NCI-H1092 (cell line): ENCODE results near the gene CST8.

Experiments used
- DNase-seq: peaks from one replicate; lab custom pipeline; 2025; lab: John Stamatoyannopoulos, UW

Gene CST8

DNA sequence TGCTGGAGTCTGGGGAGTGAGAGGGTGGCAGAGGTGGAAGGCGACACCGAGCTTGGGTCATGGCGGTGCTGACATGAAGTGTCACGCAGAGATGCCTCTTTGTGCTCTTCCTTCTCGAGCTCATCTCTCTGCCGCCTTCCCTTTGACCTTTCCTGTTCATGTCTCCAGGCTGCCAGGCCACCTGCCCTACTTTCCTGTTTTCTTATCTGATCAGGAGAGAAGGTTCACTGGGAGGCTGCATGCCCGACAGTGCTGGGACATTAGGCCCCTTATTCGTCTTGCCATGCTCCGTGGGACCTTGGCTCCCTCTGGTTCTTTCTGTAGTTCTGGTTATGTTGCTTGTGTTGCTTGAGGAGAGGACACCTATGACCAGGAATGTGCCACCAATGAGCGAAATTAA is 33.2 kb downstream of the CST8 start:
- DNase-seq = no peak

DNA sequence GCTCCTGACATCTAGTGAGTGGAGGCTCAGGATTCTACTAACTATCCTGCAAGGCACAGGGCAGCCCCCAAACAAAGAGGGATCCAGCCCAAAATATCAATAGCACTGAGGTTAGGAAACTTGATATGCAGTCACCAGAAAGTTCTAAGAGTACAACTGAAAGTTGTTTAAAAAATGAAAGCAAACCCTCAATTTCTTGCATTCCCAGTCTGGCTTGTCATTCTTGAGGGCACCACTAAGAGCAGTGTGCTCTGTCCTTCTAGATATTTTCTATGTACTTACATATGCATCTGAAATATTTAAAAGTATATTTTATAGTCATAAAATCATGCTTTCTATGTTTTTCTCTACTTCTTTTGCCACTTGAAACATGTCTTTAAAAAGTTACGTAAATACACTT is 35.9 kb downstream of the CST8 start:
- DNase-seq = no peak

DNA sequence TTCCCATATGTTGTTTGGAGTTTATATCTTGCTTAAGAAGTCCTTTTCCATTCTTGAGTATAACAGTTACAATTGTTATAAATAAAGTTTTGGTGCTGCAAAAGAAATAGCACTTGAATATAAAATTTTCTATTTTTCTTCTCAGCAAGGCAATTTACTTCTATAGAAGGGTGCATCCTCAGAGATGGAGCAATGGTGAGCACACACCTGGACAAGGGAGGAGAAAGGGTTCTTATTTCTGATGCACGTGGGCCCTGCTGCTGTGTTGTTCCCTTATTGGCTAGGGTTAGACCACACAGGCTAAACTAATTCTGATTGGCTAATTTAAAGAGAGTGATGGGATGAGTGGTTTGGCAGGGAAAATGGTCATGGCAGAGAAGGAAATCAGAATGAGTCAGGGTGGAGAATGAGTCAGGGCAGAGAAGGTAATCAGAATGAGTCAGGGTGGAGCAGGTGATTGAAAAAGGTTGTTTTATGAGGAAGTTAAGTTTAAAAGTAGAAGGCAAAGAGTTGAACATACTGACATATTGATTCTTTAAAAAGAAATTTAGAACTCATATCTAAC is 38.0 kb downstream of the CST8 start:
- DNase-seq = no peak

DNA sequence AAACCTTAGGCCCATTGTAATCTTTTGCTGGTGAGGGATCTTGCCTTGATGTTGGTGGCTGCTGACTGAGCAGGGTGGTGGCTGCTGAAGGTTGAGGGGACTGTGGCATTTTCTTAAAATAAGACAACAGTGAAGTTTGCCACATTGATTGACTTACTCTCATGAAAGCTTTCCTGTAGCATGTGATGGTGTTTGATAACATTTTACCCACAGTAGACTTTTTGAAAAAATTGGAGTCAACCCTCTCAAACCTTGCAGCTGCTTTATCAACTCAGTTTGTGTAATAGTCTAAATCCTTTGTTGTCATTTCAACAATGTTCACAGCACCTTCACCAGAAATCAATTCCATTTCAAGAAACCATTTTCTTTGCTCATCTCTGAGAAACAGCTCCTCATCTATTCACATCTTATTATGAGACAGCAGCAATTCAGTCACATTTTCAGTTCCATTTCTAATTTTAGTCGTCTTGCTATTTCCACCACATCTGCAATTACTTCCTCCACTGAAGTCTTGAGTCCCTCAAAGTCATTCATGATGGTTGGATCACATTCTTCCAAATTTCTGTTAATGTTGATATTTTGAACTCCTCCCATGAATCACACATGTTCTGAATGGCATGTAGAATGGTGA is 40.1 kb downstream of the CST8 start:
- no peak for DNase-seq

DNA sequence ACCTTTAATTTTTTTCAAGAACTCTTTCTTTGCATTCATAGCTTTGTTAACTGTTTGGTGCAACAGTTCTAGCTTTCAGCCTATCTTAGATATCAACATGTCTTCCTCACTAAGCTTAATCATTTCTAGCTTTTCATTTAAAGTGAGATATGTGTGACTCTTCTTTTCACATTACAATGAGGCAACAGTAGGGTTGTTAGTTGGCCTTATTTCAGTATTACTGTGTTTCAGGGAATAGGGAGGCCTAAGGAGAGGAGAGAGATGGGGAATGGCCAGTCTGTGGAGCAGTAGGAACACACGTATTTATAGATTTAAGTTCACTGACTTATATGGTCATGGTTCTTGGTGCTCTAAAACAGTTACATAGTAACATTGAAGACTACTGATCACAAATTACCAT is 41.6 kb downstream of the CST8 start:
- no peak for DNase-seq

DNA sequence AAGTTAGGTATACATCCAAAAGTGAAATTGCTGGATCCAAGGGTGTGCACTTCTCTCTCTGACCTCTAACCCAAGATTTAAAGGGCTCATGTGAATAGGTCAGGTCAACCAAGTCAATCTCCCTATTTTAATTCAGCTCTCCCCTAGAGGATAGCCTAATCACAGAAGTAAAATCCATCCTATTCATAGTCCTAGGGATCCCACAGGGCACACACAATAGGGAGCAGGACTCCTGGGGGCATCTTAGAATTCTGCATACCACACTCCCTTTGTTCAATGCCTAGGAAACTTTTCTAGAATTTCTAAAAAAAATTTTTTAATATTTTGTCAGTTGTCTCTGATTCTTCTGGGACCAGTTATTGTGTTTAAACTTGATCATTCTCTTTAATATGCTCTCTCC is 42.2 kb downstream of the CST8 start:
- no peak for DNase-seq

DNA sequence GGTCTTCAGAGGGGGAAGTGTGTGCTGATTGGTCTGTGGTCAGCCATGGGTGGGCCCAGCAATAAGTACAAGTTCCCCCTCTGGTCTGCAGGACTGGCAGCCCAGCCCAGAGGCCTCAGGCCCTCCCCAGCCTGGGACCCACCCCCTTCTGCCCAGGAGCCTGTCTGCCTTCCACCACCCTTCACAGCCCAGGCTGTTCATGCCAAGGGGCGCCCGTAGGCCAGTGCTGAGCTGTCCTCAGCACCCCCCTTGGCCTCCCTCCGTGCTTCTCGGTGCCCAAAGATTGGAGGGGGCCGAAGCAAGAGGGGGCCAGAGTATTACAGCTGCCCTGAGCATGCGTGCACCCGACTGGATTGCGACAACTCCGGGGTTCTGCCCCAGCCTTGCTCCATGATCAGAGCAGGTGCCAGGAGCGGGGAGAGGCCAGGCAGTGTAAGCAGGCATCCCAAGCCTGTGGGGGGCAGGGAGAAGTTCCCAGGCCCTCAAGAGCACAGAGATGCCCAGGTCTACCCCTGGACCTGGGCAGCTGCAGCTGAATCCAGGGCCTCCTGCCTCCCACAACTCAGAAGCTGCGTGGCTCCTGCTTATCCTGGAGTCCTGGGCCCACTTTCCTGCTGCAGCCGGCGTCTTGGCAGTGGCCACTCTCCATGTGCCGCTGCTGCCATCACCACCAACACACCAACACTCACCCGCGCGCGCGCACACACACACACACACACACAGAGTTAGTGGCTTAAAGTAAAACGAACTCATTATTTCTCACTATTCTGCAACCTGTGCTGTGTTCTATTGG is 44.1 kb downstream of the CST8 start:
- DNase-seq = no peak

DNA sequence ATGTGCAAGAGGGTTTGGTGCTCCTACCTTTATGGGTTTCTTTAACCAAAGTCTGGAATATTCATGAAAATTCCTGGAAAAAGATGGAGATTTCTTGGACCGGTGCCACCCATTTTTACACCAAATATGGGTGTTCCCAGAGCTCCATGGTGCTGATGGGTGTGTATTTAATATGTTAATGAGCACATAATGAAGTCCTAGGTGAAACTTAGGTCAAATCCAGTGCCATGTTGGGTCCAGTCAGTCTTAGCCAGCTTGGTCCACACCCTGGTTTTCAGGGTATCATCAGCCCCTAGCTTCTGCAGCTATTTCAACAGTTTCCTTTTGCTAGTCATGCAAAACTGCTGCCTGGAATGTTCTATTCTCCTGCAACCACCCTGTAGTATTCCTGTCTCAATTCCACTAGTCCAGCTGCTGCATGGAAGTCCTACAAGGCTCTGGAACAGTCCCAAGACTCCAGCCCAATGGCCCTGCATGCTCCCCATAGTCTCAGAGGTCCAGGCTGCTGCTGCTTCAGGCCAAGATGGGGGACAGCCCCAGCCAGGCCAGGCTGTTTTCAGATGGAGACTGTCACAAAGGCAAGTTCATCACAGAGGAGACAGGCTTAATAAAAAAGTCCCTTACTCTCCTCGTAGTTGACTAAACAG is 45.5 kb downstream of the CST8 start:
- DNase-seq = no peak

DNA sequence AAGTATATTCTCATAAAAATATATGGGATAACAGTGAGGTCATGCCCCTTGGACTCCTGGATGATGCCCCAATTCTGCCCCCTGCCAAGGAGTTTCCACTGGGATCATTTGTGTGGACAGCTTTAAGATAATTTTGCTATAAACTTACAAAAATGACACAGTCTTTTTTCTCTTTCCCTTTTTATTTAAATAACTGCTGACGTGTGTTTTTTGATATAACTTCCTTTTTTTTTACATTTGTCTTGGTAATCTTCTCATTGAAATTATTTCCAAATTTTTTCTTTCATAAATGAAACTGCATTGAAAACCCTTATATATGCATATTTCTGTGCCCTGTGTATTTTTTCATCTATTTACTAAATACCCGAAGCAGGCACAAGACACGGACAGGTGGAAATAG is 46.1 kb downstream of the CST8 start:
- DNase-seq = no peak

DNA sequence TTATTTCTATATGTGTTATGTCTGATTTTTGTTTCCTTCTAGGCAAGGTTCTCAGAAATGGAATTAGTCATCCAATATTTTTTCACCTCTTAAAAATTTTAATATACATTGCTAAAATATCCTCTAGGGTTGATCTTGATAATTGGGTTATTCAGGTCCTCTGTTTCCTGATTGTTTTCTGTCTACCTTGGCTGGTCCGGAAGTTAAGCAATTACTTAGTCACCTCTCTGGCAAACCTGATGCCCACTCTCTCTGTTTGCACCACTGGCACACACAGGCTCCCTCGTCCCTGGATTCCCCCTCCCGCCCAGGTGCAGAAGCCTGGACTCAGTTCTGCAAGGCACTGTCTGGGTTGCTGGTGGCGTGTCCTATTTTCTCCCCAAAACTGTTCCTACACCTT is 49.7 kb downstream of the CST8 start:
- DNase-seq = no peak

DNA sequence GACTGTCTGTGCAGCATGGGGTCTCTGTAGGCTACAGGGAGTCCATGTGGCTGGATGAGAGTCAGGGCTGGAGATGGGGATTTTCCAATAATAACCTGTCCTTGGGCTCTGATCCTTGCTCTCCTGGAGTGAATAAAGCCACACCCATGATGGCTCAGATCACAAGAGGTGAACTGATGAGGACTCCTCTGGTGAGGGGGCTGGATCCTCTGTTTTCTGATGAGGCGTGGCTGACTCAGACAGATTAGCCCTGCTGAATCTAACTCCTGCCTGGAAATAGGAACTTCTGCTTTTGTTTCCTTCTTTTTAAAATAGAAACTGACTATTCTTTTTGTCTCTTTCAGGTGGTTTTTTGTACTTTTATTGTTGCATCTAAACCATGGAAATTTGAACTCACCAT is 50.4 kb downstream of the CST8 start:
- no peak for DNase-seq

DNA sequence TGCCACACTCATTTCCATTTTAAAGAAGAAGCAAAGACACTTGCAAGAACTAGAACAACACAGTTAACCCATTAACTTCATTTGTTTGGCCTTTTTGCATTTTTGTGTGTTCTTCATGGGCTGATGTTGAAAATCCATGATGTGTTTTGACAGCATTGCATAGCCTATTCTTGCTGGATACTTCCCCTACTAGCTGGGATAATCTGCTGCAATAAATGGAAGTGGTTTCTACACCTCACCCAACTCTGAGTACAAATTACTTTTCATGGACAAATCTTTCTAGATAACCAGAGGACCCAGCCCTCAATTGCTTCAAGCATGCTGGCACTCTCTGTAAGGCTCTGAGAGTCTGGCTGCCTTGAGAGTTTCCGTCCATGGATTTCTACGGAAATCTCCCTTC is 50.9 kb downstream of the CST8 start:
- no peak for DNase-seq

DNA sequence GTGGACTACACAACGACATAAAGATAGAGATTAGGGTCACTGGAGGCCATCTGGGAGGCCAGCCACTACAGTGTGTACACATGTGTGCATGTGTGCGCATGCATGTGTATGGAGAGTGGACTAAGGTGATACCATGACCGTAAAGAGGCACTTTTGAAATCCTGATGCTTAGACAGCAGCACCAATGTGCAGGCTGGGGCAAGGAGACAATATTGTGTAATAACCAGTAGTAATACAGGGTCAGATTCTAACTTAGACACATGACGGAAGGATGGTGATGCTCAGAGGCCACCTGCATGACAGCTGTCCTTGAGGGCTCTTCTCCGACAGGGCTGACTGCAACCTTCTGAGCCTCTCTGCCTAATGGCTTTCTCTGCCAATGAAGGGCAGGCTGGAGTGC is 51.9 kb downstream of the CST8 start:
- DNase-seq = no peak

DNA sequence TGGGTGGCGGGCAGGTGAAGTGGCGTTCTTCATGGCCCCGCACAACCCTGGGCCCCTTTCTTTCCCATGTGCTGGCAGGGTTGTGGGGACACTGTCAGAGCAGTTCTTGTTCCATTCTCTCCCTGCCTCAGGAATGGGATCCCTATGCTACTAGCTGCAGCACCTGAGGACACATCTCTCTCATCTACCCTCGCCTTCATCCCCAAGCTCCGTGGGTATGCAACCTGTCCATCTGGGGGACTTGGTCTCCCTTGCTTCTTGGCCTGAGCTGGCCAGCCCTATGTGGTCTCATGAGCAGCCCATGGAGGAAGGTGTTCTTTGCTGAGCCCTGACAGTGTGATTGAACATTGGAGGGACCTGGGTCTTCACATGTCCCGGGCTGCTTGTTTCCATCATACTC is 53.2 kb downstream of the CST8 start:
- DNase-seq = no peak
